ENCODE data around the gene RNASE13. TPM values are rescaled to one million over a fixed set of nuclear protein-coding genes. Genes with fewer than 3 reads are reported as not detected.
"Not testable (repeated sequence)": the region's sequence is repeated elsewhere in the genome, so short reads cannot be mapped to it uniquely, and the experiment has no call there.

The RNASE13 gene
- total and polyA plus RNA-seq, 5 experiments from 2014 or later, result not detected

DNA sequence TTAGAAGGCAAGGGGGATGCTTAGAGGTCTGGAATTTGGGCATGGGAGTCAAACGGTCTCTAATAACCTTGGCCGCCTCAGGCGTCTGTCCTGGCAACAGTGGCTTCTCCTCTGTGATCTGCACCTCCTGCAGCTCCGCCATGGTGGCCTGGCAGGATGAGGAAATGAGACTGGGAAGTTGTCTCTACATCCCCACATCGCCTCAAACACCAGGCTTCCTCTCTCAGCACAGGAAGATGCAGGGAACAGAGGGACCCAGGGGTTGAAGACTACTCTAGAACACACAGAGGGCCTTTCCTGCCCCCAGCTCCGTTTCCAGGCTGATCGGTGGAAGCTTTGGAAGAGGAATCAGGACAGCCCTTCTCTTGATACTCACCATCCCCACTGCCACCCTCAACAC, 11.4 kb downstream of the RNASE13 start:
- POLR2A ChIA-PET, result interaction anchor here (0.8 to 2.4 kb wide), 2 partner anchors 9 to 81 kb away, joined by 3 to 12 read pairs; no protein-coding TSS in a partner anchor
- H3K27me3 Mint-ChIP-seq, result peaks cover 0 to 7% (median 0%) of the 10 kb centered on the region in 5 donors
- ATAC-seq, result no peak
- H3K9me3 Mint-ChIP-seq, result no peaks in the 10 kb centered on the region
- H3K4me1 Mint-ChIP-seq, result peaks cover 21 to 26% (median 24%) of the 10 kb centered on the region in 4 donors
- peak overlapping the region in 2 of 10 donors; percentile 36 to 94 for H3K27ac Mint-ChIP-seq
- H3K4me3 Mint-ChIP-seq, result peak overlapping the region; percentile 3 to 96 (median 88)
- no peak for DNase-seq
- H3K36me3 Mint-ChIP-seq, result peaks cover 0 to 37% (median 3%) of the 10 kb centered on the region in 3 donors

DNA sequence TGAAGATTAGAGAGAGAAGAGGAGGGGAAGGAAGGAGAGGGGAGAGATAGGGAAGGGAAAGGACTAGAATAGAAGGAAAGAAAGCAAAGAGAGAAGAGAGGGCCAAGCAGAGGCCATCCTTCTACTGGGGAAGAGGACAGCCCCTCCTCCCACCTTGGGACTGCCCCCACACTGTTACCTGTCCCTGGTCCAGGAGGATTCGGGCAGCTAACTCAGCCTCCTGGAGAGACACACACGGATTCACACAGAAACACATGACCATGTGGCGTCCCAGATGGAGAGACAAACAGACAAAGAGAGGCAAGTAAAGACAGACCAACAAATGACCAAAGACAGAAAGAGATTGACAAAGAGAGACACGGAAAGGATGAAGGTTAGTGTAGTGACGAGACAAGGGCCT, 11.9 kb downstream of the RNASE13 start:
- Mint-ChIP-seq H3K36me3 (peaks cover 0 to 41% (median 5%) of the 10 kb centered on the region in 3 donors), H3K4me3 (peak overlapping the region; percentile 3 to 94 (median 46)), H3K4me1 (peaks cover 21 to 26% (median 24%) of the 10 kb centered on the region in 4 donors), H3K9me3 (no peaks in the 10 kb centered on the region), H3K27ac (peak overlapping the region in 5 of 10 donors; percentile 32 to 58 (median 38)), H3K27me3 (peaks cover 0 to 7% (median 0%) of the 10 kb centered on the region in 5 donors)
- ATAC-seq (no peak), DNase-seq (no peak)
- POLR2A ChIA-PET, result interaction anchor here (2.4 kb wide), 1 partner anchor 81 kb away, joined by 12 read pairs; no protein-coding TSS in a partner anchor

DNA sequence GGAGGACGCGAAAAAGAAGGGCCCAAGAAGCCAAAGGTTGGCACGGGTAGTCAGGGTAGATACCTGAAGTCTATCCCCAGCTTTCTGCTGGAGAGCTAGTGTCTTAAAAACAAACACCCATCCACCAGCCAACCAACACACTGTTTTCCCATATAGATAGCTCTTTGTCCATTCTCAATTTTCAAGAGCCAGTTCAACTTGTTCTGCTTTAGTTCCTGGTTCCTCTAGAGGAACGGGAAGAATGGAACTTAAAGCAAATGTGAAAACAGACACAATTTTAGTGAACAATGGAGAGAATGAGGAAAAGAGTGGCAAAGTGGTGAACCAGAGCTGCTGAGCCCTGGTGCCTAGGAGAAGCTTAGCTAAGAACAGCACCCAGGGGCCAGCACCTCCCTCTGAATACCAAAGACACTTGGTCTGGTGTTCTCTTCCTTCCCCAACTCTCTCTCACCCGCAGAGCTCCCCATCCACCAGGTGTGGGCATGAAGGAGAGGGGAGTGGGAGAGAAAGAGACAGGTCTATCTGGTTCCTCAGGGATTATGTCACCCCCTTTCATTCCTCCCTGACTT, 13.5 kb downstream of the RNASE13 start:
- no peak for ATAC-seq
- H3K27ac Mint-ChIP-seq, result peak overlapping the region in 1 of 10 donors; percentile 15
- no peak overlapping the region for H3K4me3 Mint-ChIP-seq
- peaks cover 21 to 25% (median 24%) of the 10 kb centered on the region in 4 donors for H3K4me1 Mint-ChIP-seq
- H3K36me3 Mint-ChIP-seq, result peaks cover 0 to 45% (median 8%) of the 10 kb centered on the region in 3 donors
- H3K27me3 Mint-ChIP-seq, result peaks cover 0 to 7% (median 0%) of the 10 kb centered on the region in 5 donors
- no peaks in the 10 kb centered on the region for H3K9me3 Mint-ChIP-seq
- POLR2A ChIA-PET, result interaction anchor here (1.5 kb wide), 1 partner anchor 12 kb away, joined by 3 read pairs; no protein-coding TSS in a partner anchor
- DNase-seq, result no peak

DNA sequence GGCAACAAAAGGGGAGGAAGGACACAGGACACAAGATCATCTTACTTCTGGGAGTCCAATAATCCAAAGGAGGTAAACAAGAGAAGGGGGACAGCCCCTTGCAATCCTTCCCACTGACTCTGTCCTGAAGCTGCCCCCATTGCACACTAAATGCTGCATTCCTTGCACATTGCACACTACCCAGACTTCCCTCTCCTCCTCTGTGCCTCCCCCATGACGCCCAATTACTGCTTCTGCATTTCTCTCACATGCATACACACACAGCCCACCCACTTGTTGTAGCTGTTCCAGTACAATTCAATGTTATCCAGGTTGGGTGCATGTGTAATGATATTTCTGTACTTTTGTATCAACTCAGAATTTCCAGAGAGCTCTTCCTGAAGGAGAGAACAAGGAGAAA, 15.2 kb downstream of the RNASE13 start:
- peaks cover 20 to 24% (median 23%) of the 10 kb centered on the region in 4 donors for H3K4me1 Mint-ChIP-seq
- no peaks in the 10 kb centered on the region for H3K9me3 Mint-ChIP-seq
- H3K27me3 Mint-ChIP-seq, result peaks cover 0 to 11% (median under 1%) of the 10 kb centered on the region in 5 donors
- H3K36me3 Mint-ChIP-seq, result peaks cover 0 to 45% (median 8%) of the 10 kb centered on the region in 3 donors
- POLR2A ChIA-PET, result interaction anchor here (0.7 kb wide), 1 partner anchor 77 kb away, joined by 4 read pairs; no protein-coding TSS in a partner anchor
- DNase-seq, result no peak
- no peak overlapping the region for H3K4me3 Mint-ChIP-seq
- no peak for ATAC-seq
- H3K27ac Mint-ChIP-seq, result no peak overlapping the region

DNA sequence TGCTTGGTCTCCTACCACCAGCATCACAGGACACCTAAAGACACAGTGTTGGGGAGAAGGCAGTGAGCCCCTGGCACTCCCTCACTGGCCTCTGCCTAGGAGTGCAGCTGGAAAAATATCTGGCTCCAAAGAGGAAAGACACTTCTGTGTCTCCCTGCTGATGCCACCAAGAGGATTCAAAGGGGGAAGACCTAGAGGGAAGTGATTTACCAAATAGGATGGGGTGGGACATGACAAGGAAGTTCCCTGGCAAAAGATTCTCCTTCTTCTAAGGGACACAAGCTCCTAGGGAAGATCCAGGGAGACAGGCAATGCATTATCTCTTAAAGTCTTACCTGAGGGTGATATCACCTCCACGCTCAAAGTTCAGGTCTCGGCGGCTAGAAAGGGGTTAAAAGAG, 15.8 kb downstream of the RNASE13 start:
- ATAC-seq, result no peak
- DNase-seq, result no peak
- Mint-ChIP-seq H3K36me3 (peaks cover 0 to 45% (median 8%) of the 10 kb centered on the region in 3 donors), H3K27ac (peak overlapping the region in 1 of 10 donors; percentile 51), H3K9me3 (no peaks in the 10 kb centered on the region), H3K4me1 (peaks cover 14 to 18% (median 18%) of the 10 kb centered on the region in 4 donors), H3K27me3 (peaks cover 0 to 13% (median 2%) of the 10 kb centered on the region in 5 donors), H3K4me3 (no peak overlapping the region)
- POLR2A ChIA-PET, result no interaction called here

DNA sequence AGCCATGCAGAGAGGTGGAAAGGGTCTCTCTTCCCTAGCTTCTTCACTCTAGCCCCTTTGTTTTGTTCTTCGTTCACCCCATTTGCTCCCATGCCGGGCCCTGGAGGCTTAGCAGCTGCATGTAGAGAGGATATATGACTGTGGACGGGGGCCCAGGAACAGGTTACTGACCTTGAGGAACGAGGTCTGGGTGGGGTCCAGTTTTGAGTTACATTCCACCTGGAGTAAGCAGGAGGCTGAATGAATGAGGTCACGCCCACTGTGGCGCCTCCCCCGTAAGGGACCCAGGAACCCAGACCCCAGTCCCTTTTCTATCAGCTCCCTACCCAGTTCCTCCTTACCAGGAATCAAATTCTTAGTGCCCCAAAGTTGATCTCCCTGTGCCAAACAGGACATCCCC, 16.3 kb downstream of the RNASE13 start:
- H3K27me3 Mint-ChIP-seq, result peaks cover 0 to 13% (median 2%) of the 10 kb centered on the region in 5 donors
- H3K36me3 Mint-ChIP-seq, result peaks cover 0 to 45% (median 8%) of the 10 kb centered on the region in 3 donors
- POLR2A ChIA-PET, result interaction anchor here (1.4 kb wide), 1 partner anchor 86 kb away, joined by 4 read pairs; no protein-coding TSS in a partner anchor
- peaks cover 13 to 14% (median 14%) of the 10 kb centered on the region in 4 donors for H3K4me1 Mint-ChIP-seq
- no peak overlapping the region for H3K4me3 Mint-ChIP-seq
- peak overlapping the region in 2 of 10 donors; percentile 50 to 51 for H3K27ac Mint-ChIP-seq
- no peaks in the 10 kb centered on the region for H3K9me3 Mint-ChIP-seq
- ATAC-seq (no peak), DNase-seq (no peak)

DNA sequence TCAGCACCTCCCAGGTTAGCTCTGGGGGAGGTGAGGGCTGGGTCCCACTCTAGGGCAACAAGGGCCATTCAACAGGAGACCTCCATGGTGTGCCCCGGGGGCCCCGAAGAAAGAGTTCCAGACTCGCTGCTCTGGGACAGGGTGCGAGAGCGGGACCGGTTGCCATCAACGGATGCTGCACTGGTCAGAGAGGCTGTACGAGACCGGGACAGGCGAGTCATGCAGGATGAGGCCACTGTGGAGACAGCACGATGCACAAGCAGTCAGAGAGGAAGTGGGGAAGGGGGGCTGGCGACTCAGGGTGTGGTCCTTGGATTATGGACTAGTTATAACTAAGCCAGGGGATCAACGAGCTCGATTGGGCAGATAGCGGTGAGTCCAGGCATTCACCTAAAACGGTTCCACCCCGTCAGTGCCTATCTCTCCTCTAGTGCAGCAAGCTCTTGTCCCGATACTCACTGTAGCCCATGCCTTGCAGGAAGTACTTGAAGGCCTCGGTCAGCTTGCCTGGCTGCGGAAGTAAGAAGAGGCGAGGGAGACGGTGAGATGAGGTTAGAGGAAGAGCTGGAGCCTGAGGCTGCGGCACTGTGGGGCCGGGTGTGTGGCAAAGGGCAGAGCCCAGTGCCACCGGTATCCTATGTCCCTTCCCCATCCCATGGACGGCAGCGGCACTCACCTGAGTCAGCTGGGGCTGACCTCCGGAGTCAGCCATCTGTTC, 16.9 kb downstream of the RNASE13 start:
- H3K4me3 Mint-ChIP-seq, result no peak overlapping the region
- H3K4me1 Mint-ChIP-seq, result peaks cover 7 to 10% (median 8%) of the 10 kb centered on the region in 4 donors
- no peak for ATAC-seq
- H3K27me3 Mint-ChIP-seq, result peaks cover 2 to 14% (median 6%) of the 10 kb centered on the region in 5 donors
- peaks cover 0 to 45% (median 8%) of the 10 kb centered on the region in 3 donors for H3K36me3 Mint-ChIP-seq
- no peaks in the 10 kb centered on the region for H3K9me3 Mint-ChIP-seq
- POLR2A ChIA-PET, result interaction anchor here (0.8 to 1.4 kb wide), 2 partner anchors 26 to 87 kb away, joined by 3 to 4 read pairs; no protein-coding TSS in a partner anchor
- H3K27ac Mint-ChIP-seq, result peak overlapping the region in 1 of 10 donors; percentile 50
- no peak for DNase-seq

DNA sequence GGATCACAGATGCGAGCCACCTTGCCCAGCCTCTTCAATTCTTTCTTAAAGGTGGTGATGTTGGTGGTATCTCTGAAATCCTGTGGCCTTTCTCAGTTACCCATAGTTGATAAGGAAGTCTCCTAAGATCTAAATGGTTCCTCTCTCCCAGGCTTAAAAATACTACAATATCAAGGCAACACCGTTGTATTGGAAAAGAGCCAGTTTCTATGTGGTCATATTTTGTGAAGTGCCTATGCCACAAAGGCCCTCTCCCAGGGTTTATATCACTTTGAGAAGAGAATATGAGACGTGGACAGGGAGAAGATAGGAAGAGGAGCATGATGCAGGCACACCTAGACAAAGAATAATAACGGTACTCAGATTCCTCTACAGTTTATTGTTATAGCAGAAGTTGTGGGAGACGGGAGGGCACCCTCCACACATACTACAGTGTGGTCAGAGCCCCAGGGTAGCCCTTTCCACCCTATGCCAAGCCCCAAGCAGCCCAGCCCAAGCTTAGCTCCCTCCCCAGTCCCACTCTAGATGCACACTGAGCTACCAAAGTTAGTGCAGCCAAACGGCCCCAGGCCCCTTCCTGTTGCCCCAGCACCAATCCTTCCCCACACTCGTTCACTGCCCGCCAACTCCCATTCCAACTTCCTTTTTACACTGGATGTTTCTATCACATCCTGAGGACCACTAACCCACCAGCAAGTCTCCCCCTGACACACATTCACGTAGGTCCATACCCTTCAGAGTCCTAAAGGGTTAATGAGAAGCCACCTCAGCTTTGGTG, 18.0 kb downstream of the RNASE13 start:
- DNase-seq, result no peak
- no peak overlapping the region for H3K4me3 Mint-ChIP-seq
- ATAC-seq, result no peak
- no peaks in the 10 kb centered on the region for H3K9me3 Mint-ChIP-seq
- peaks cover 9 to 25% (median 12%) of the 10 kb centered on the region in 5 donors for H3K27me3 Mint-ChIP-seq
- POLR2A ChIA-PET, result interaction anchor here (0.8 to 1.4 kb wide), 2 partner anchors 27 to 88 kb away, joined by 3 to 4 read pairs; no protein-coding TSS in a partner anchor
- H3K27ac Mint-ChIP-seq, result peak overlapping the region in 1 of 10 donors; percentile 22
- peaks cover 0 to 41% (median 8%) of the 10 kb centered on the region in 3 donors for H3K36me3 Mint-ChIP-seq
- peaks cover 0 to 2% (median under 1%) of the 10 kb centered on the region in 4 donors for H3K4me1 Mint-ChIP-seq

DNA sequence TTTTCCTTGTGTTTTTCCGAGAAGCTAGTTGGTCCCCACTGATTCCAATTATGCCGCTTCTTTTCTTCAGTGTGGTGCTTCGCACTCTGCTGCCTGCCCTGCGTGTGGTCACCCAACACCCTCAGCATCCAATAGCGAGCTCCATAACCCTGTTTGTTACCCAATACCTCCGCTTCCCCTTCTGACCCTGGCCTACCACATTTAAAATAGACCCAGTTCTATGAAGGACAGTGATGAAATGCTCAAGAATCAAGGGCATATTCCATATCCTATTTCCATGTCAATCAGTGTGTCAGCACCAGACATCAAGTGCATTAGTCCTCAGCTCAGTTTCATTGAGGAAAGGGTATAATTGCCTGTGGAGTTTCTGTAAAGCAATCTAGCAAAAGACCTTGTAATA, 19.3 kb downstream of the RNASE13 start:
- H3K9me3 Mint-ChIP-seq, result no peaks in the 10 kb centered on the region
- POLR2A ChIA-PET, result interaction anchor here (1.0 to 2.4 kb wide), 6 partner anchors 9 to 94 kb away, joined by 3 to 15 read pairs (median 10); partner anchors contain the start of gene NDRG2
- ATAC-seq, result no peak
- H3K27ac Mint-ChIP-seq, result no peak overlapping the region
- no peak for DNase-seq
- H3K4me1 Mint-ChIP-seq, result peaks cover 0 to 2% (median under 1%) of the 10 kb centered on the region in 4 donors
- H3K27me3 Mint-ChIP-seq, result peaks cover 11 to 29% (median 15%) of the 10 kb centered on the region in 5 donors
- H3K4me3 Mint-ChIP-seq, result no peak overlapping the region
- peaks cover 0 to 28% (median 6%) of the 10 kb centered on the region in 3 donors for H3K36me3 Mint-ChIP-seq

DNA sequence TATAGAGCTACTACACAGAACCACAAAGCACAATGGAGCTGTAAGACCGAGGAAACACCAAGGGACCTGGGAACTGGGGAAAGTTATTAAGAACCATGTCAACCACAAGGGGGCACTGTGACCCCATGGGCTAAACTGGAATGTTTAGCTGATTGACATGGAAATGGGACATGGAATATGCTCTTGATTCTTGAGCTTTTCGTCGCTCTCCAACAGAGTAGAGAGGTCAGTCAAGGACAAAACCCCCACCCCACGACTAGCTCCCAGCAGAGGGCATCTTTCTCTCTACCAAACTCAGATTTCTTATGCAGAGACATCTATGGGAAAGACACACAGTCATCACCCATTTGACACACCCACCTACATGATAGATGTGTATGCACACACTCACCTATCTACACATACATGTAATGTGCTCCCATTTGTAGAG, 19.8 kb downstream of the RNASE13 start:
- peak; percentile 66 to 88 (median 78) for DNase-seq
- no peaks in the 10 kb centered on the region for H3K9me3 Mint-ChIP-seq
- H3K27me3 Mint-ChIP-seq, result peaks cover 11 to 29% (median 15%) of the 10 kb centered on the region in 5 donors
- peaks cover 0 to 2% (median under 1%) of the 10 kb centered on the region in 4 donors for H3K4me1 Mint-ChIP-seq
- H3K36me3 Mint-ChIP-seq, result peaks cover 0 to 23% (median 6%) of the 10 kb centered on the region in 3 donors
- no peak overlapping the region for H3K27ac Mint-ChIP-seq
- POLR2A ChIA-PET, result interaction anchor here (1.0 to 2.4 kb wide), 6 partner anchors 10 to 95 kb away, joined by 3 to 15 read pairs (median 10); partner anchors contain the start of gene NDRG2
- peak; percentile 83 to 95 for ATAC-seq
- no peak overlapping the region for H3K4me3 Mint-ChIP-seq

DNA sequence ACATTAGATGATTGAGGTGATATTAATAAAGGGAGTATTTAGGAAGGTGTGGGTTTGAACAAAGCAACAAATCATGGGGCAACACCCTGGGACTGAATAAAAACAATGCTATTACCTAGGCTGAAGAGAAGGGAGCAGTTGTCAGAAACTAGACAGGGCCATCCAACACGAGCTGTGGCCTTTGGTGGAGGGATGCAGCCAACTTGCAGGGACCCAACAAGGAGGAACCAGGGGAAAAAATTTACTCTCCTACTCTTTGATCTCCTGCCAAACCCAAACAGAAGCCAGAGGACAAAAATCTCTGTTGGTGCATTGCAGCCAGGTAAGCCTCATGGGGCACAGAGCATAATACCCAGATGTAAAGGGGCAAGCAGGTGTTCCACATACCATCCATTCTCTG, 23.5 kb downstream of the RNASE13 start:
- no peak overlapping the region for H3K27ac Mint-ChIP-seq
- H3K36me3 Mint-ChIP-seq, result no peaks in the 10 kb centered on the region
- peaks cover 11 to 29% (median 15%) of the 10 kb centered on the region in 5 donors for H3K27me3 Mint-ChIP-seq
- ATAC-seq (no peak), DNase-seq (no peak)
- POLR2A ChIA-PET, result no interaction called here
- peaks cover 0 to 2% (median under 1%) of the 10 kb centered on the region in 4 donors for H3K4me1 Mint-ChIP-seq
- no peaks in the 10 kb centered on the region for H3K9me3 Mint-ChIP-seq
- no peak overlapping the region for H3K4me3 Mint-ChIP-seq

DNA sequence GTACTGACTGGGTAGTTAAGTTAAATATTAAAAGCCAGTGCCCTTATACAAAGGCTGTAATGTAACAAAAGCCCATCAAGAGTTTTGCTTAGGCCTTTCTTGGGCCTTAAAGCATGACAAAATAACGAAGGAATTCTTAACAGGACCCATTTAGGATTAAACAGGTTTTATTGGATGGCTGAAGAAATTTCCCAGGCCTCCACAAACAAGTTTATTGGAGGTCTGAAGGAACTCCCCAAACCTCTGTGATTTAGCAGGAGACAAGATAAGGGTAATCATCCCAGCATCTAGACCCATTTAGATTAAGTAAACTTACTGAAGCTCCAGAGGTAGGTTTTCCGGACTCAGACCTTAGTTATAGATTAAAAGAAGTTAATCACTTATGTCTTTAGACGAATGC, 24.9 kb downstream of the RNASE13 start:
- H3K27me3 Mint-ChIP-seq, result peaks cover 11 to 29% (median 15%) of the 10 kb centered on the region in 5 donors
- DNase-seq, H3K4me3 Mint-ChIP-seq, H3K4me1 Mint-ChIP-seq, H3K27ac Mint-ChIP-seq, H3K36me3 Mint-ChIP-seq, ATAC-seq, H3K9me3 Mint-ChIP-seq, POLR2A ChIA-PET: not testable (repeated sequence)
